GM23338 (cell line): ENCODE data around the gene NFAT5. TPM values are rescaled to one million over a fixed set of nuclear protein-coding genes. Genes with fewer than 3 reads are reported as not detected.

Source experiments
- ATAC-seq: fragments of 200-7000 bp; cut with Tn5 transposase; 3 replicates; pipeline ENCODE4 v1.9.1; 2020
- DNase-seq: peaks from one replicate; pipeline ENCODE4 v3.0.0-alpha.2; 2015; ENCODE audit warnings: low spot score
- H2AFZ ChIP-seq: fragments of 200-600 bp; sonication (generic); 2 replicates; pipeline ENCODE4 v1.8.0; 2016; ENCODE audit warnings: antibody characterized with exemption, mild to moderate bottlenecking, moderate library complexity
- H3F3A ChIP-seq: fragments of 200-600 bp; sonication (generic); replicated peaks from 2 replicates; pipeline ENCODE4 v1.8.0; 2017; ENCODE audit warnings: antibody characterized with exemption, mixed run types, low read depth
- H3K27ac ChIP-seq: fragments of 200-600 bp; sonication (generic); 2 replicates; pipeline ENCODE4 v1.6.1; 2016; ENCODE audit warnings: low read depth
- H3K27me3 ChIP-seq: fragments of 200-600 bp; sonication (generic); 2 replicates; pipeline ENCODE4 v1.8.0; 2016; ENCODE audit warnings: mild to moderate bottlenecking, mixed run types, moderate library complexity; ENCODE audit not compliant: insufficient read depth
- H3K36me3 ChIP-seq: fragments of 200-600 bp; sonication (generic); 2 replicates; pipeline ENCODE4 v1.8.0; 2016; ENCODE audit warnings: mild to moderate bottlenecking; ENCODE audit not compliant: insufficient read depth
- H3K4me1 ChIP-seq: fragments of 200-600 bp; sonication (generic); 2 replicates; pipeline ENCODE4 v1.8.0; 2016; ENCODE audit warnings: mild to moderate bottlenecking, moderate library complexity; ENCODE audit not compliant: insufficient read depth
- H3K4me2 ChIP-seq: fragments of 200-600 bp; sonication (generic); 2 replicates; pipeline ENCODE4 v1.7.1; 2017; ENCODE audit warnings: mixed run types
- H3K4me3 ChIP-seq: fragments of 200-600 bp; sonication (generic); 2 replicates; pipeline ENCODE4 v1.6.1; 2016; ENCODE audit warnings: mixed run types
- H3K79me2 ChIP-seq: fragments of 200-600 bp; sonication (generic); replicated peaks from 2 replicates; pipeline ENCODE4 v1.8.0; 2017; ENCODE audit warnings: mild to moderate bottlenecking; ENCODE audit not compliant: insufficient read depth
- H3K9me2 ChIP-seq: fragments of 200-600 bp; sonication (generic); 2 replicates; pipeline ENCODE4 v1.8.0; 2017; ENCODE audit not compliant: insufficient read depth
- H4K20me1 ChIP-seq: fragments of 200-600 bp; sonication (generic); replicated peaks from 2 replicates; pipeline ENCODE4 v1.8.0; 2017; ENCODE audit warnings: mild to moderate bottlenecking; ENCODE audit not compliant: insufficient read depth
- H3K27ac Mint-ChIP-seq: 2 replicates; pipeline ENCODE4 v1.8.0; 2020; ENCODE audit warnings: inconsistent platforms, mild to moderate bottlenecking, moderate library complexity, mixed read lengths
- H3K27me3 Mint-ChIP-seq: 3 replicates; pipeline ENCODE4 v1.8.0; 2022; ENCODE audit warnings: low read depth, mild to moderate bottlenecking, moderate library complexity, mixed read lengths, inconsistent platforms; ENCODE audit not compliant: insufficient read depth, poor library complexity
- H3K36me3 Mint-ChIP-seq: 3 replicates; pipeline ENCODE4 v1.8.0; 2021; ENCODE audit warnings: low read depth, mild to moderate bottlenecking, inconsistent platforms, moderate library complexity, mixed read lengths
- H3K4me1 Mint-ChIP-seq: 3 replicates; pipeline ENCODE4 v1.8.0; 2020; ENCODE audit warnings: mild to moderate bottlenecking, inconsistent platforms, mixed read lengths
- H3K4me3 Mint-ChIP-seq: 3 replicates; pipeline ENCODE4 v1.8.0; 2021; ENCODE audit warnings: moderate library complexity, mild to moderate bottlenecking, inconsistent platforms, mixed read lengths
- H3K9me3 Mint-ChIP-seq: 3 replicates; pipeline ENCODE4 v1.8.0; 2020; ENCODE audit warnings: moderate library complexity, mild to moderate bottlenecking, inconsistent platforms, mixed read lengths
- CREB1 ChIP-seq: fragments of 250-450 bp; sonication (Bioruptor Pico); IDR thresholded peaks from 2 replicates; pipeline ENCODE4 v1.5.0; 2020; ENCODE audit warnings: low read depth, mild to moderate bottlenecking, moderate library complexity
- EZH2 ChIP-seq: fragments of 200-600 bp; sonication (generic); IDR thresholded peaks from one replicate; pipeline ENCODE4 v1.8.0; 2017; ENCODE audit warnings: antibody characterized with exemption, mild to moderate bottlenecking, low read depth; ENCODE audit not compliant: unreplicated experiment
- EZH2phosphoT487 ChIP-seq: fragments of 200-600 bp; sonication (generic); IDR thresholded peaks from one replicate; pipeline ENCODE4 v1.8.1; 2018; ENCODE audit warnings: antibody characterized with exemption; ENCODE audit not compliant: unreplicated experiment
- JUNB ChIP-seq: IDR thresholded peaks from one replicate; pipeline ENCODE4 v1.6.1; 2016; ENCODE audit warnings: antibody characterized with exemption; ENCODE audit not compliant: unreplicated experiment
- NANOG ChIP-seq: IDR thresholded peaks from 2 replicates; pipeline ENCODE4 v1.6.1; 2016; ENCODE audit warnings: antibody characterized with exemption, borderline replicate concordance
- POLR2AphosphoS5 ChIP-seq: IDR thresholded peaks from 2 replicates; pipeline ENCODE4 v1.6.1; 2016; ENCODE audit warnings: antibody characterized with exemption, low read depth
- STAT1 ChIP-seq: IDR thresholded peaks from one replicate; pipeline ENCODE4 v1.6.1; 2016; ENCODE audit warnings: antibody characterized with exemption; ENCODE audit not compliant: unreplicated experiment
- ZNF114 ChIP-seq: fragments of 250-450 bp; sonication (Bioruptor Pico); IDR thresholded peaks from 2 replicates; pipeline ENCODE4 v1.5.0; 2020; ENCODE audit warnings: mild to moderate bottlenecking, moderate library complexity
- ZNF331 ChIP-seq: fragments of 250-450 bp; sonication (Bioruptor Pico); IDR thresholded peaks from 2 replicates; pipeline ENCODE4 v1.5.0; 2020; ENCODE audit warnings: low read depth, mild to moderate bottlenecking, moderate library complexity
- polyA plus RNA-seq: library from polyadenylated mRNA; unstranded; fragments of >200 nt; fragmentation: Nextera tagmentation; extraction: Ambion mirVana; gene quantifications from 2 replicates; pipeline ENCODE4 v1.2.1, GENCODE V29; 2016
- total RNA-seq: library from RNA; depleted of rRNA; stranded (reverse); fragments of >200 nt; shearing (Covaris generic); gene quantifications from 2 replicates; pipeline ENCODE4 v1.2.3, GENCODE V29; 2014
- TF ChIP-seq, protein P1 (sequence below): IDR thresholded peaks from one replicate; pipeline ENCODE4 v1.6.1; 2018; ENCODE audit warnings: antibody characterized with exemption; ENCODE audit not compliant: unreplicated experiment
- TF ChIP-seq, protein P2 (sequence below), 2 experiments: fragments of 200-600 bp in 1 of 2; sonication (generic) in 1 of 2; conservative IDR thresholded peaks; 2 replicates each; pipeline versions ENCODE4 v1.5.1 to v1.6.1; 2016 to 2017; ENCODE audit warnings: antibody characterized with exemption in 2 of 2, low read depth in 2 of 2, mild to moderate bottlenecking in 2 of 2, moderate library complexity in 1 of 2
- TF ChIP-seq, protein P3 (sequence below): fragments of 250-450 bp; sonication (Bioruptor Pico); IDR thresholded peaks from 2 replicates; pipeline ENCODE4 v1.5.0; 2020; ENCODE audit warnings: mild to moderate bottlenecking, moderate library complexity
- TF ChIP-seq, protein P4 (sequence below): IDR thresholded peaks from 2 replicates; pipeline ENCODE4 v1.6.1; 2016; ENCODE audit warnings: antibody characterized with exemption

The NFAT5 gene
- total and polyA plus RNA-seq, 2 experiments from 2014 or later: 10.6 to 27.0 TPM

DNA sequence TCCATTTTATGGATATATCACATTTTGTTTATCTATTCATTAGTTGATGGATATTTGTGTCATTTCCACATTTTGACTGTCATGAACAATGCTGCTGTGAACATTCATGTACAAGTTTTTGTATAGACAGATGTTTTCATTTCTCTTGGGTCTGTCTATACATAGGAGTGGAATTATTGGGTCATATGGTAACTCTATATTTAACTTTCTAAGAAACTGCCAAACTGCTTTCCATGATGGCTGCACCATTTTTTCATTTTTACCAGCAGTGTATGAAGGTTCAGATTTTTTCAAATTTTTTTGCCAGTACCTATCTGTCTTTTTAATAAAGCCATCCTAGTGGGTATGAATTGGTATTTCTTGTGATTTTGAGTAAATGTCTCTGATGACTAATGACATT lies 15.5 kb downstream of the NFAT5 start:
- H3K27ac Mint-ChIP-seq: no peak overlapping the region
- Histone ChIP-seq H4K20me1 (peaks cover 10% of the 10 kb centered on the region), H3K4me2 (no peak overlapping the region), H3F3A (no peaks in the 10 kb centered on the region), H3K4me3 (no peak overlapping the region), H3K4me1 (peaks cover 6% of the 10 kb centered on the region; the same call in 1 of the 2 replicates), H3K27ac (no peak overlapping the region), H2AFZ (no peak overlapping the region), H3K36me3 (no peaks in the 10 kb centered on the region), H3K79me2 (peaks cover 96% of the 10 kb centered on the region), H3K9me2 (no peaks in the 10 kb centered on the region), H3K27me3 (no peaks in the 10 kb centered on the region)
- H3K4me3 Mint-ChIP-seq: no peak overlapping the region
- no peaks in the 10 kb centered on the region for H3K27me3 Mint-ChIP-seq
- H3K9me3 Mint-ChIP-seq: no peaks in the 10 kb centered on the region
- ATAC-seq: no peak
- H3K36me3 Mint-ChIP-seq: no peaks in the 10 kb centered on the region
- no peak for DNase-seq
- peaks cover 5% of the 10 kb centered on the region; the same call in 1 of the 3 replicates for H3K4me1 Mint-ChIP-seq
- TF ChIP-seq ZNF331 (CRISPR knock-in tag): no peak
- TF ChIP-seq, protein P1, sequence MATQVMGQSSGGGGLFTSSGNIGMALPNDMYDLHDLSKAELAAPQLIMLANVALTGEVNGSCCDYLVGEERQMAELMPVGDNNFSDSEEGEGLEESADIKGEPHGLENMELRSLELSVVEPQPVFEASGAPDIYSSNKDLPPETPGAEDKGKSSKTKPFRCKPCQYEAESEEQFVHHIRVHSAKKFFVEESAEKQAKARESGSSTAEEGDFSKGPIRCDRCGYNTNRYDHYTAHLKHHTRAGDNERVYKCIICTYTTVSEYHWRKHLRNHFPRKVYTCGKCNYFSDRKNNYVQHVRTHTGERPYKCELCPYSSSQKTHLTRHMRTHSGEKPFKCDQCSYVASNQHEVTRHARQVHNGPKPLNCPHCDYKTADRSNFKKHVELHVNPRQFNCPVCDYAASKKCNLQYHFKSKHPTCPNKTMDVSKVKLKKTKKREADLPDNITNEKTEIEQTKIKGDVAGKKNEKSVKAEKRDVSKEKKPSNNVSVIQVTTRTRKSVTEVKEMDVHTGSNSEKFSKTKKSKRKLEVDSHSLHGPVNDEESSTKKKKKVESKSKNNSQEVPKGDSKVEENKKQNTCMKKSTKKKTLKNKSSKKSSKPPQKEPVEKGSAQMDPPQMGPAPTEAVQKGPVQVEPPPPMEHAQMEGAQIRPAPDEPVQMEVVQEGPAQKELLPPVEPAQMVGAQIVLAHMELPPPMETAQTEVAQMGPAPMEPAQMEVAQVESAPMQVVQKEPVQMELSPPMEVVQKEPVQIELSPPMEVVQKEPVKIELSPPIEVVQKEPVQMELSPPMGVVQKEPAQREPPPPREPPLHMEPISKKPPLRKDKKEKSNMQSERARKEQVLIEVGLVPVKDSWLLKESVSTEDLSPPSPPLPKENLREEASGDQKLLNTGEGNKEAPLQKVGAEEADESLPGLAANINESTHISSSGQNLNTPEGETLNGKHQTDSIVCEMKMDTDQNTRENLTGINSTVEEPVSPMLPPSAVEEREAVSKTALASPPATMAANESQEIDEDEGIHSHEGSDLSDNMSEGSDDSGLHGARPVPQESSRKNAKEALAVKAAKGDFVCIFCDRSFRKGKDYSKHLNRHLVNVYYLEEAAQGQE: no peak
- TF ChIP-seq ZNF114 (CRISPR knock-in tag): no peak
- TF ChIP-seq JUNB: no peak
- TF ChIP-seq, protein P2, sequence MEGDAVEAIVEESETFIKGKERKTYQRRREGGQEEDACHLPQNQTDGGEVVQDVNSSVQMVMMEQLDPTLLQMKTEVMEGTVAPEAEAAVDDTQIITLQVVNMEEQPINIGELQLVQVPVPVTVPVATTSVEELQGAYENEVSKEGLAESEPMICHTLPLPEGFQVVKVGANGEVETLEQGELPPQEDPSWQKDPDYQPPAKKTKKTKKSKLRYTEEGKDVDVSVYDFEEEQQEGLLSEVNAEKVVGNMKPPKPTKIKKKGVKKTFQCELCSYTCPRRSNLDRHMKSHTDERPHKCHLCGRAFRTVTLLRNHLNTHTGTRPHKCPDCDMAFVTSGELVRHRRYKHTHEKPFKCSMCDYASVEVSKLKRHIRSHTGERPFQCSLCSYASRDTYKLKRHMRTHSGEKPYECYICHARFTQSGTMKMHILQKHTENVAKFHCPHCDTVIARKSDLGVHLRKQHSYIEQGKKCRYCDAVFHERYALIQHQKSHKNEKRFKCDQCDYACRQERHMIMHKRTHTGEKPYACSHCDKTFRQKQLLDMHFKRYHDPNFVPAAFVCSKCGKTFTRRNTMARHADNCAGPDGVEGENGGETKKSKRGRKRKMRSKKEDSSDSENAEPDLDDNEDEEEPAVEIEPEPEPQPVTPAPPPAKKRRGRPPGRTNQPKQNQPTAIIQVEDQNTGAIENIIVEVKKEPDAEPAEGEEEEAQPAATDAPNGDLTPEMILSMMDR (conservative IDR thresholded peaks at IDR 0.05; ENCODE audit: low read depth in 2 of 2): no peak
- TF ChIP-seq CREB1: no peak
- no peak for TF ChIP-seq EZH2
- TF ChIP-seq POLR2AphosphoS5: no peak
- no peak for TF ChIP-seq STAT1
- TF ChIP-seq EZH2phosphoT487: no peak
- no peak for TF ChIP-seq NANOG
- TF ChIP-seq, protein P3, sequence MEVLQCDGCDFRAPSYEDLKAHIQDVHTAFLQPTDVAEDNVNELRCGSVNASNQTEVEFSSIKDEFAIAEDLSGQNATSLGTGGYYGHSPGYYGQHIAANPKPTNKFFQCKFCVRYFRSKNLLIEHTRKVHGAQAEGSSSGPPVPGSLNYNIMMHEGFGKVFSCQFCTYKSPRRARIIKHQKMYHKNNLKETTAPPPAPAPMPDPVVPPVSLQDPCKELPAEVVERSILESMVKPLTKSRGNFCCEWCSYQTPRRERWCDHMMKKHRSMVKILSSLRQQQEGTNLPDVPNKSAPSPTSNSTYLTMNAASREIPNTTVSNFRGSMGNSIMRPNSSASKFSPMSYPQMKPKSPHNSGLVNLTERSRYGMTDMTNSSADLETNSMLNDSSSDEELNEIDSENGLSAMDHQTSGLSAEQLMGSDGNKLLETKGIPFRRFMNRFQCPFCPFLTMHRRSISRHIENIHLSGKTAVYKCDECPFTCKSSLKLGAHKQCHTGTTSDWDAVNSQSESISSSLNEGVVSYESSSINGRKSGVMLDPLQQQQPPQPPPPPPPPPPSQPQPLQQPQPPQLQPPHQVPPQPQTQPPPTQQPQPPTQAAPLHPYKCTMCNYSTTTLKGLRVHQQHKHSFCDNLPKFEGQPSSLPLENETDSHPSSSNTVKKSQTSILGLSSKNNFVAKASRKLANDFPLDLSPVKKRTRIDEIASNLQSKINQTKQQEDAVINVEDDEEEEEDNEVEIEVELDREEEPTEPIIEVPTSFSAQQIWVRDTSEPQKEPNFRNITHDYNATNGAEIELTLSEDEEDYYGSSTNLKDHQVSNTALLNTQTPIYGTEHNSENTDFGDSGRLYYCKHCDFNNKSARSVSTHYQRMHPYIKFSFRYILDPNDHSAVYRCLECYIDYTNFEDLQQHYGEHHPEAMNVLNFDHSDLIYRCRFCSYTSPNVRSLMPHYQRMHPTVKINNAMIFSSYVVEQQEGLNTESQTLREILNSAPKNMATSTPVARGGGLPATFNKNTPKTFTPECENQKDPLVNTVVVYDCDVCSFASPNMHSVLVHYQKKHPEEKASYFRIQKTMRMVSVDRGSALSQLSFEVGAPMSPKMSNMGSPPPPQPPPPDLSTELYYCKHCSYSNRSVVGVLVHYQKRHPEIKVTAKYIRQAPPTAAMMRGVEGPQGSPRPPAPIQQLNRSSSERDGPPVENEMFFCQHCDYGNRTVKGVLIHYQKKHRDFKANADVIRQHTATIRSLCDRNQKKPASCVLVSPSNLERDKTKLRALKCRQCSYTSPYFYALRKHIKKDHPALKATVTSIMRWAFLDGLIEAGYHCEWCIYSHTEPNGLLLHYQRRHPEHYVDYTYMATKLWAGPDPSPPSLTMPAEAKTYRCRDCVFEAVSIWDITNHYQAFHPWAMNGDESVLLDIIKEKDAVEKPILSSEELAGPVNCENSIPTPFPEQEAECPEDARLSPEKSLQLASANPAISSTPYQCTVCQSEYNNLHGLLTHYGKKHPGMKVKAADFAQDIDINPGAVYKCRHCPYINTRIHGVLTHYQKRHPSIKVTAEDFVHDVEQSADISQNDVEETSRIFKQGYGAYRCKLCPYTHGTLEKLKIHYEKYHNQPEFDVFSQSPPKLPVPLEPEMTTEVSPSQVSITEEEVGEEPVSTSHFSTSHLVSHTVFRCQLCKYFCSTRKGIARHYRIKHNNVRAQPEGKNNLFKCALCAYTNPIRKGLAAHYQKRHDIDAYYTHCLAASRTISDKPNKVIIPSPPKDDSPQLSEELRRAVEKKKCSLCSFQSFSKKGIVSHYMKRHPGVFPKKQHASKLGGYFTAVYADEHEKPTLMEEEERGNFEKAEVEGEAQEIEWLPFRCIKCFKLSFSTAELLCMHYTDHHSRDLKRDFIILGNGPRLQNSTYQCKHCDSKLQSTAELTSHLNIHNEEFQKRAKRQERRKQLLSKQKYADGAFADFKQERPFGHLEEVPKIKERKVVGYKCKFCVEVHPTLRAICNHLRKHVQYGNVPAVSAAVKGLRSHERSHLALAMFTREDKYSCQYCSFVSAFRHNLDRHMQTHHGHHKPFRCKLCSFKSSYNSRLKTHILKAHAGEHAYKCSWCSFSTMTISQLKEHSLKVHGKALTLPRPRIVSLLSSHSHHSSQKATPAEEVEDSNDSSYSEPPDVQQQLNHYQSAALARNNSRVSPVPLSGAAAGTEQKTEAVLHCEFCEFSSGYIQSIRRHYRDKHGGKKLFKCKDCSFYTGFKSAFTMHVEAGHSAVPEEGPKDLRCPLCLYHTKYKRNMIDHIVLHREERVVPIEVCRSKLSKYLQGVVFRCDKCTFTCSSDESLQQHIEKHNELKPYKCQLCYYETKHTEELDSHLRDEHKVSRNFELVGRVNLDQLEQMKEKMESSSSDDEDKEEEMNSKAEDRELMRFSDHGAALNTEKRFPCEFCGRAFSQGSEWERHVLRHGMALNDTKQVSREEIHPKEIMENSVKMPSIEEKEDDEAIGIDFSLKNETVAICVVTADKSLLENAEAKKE (CRISPR knock-in tag): no peak
- TF ChIP-seq, protein P4, sequence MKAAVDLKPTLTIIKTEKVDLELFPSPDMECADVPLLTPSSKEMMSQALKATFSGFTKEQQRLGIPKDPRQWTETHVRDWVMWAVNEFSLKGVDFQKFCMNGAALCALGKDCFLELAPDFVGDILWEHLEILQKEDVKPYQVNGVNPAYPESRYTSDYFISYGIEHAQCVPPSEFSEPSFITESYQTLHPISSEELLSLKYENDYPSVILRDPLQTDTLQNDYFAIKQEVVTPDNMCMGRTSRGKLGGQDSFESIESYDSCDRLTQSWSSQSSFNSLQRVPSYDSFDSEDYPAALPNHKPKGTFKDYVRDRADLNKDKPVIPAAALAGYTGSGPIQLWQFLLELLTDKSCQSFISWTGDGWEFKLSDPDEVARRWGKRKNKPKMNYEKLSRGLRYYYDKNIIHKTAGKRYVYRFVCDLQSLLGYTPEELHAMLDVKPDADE: no peak
